K562 (cell line): ENCODE results near the gene C2CD2. TPM values are rescaled to one million over a fixed set of nuclear protein-coding genes. Genes with fewer than 3 reads are reported as not detected.

Source experiments
- ATAC-seq: fragments of 200-7000 bp; cut with Tn5 transposase; 3 replicates; pipeline ENCODE4 v1.9.1; 2020; ENCODE audit warnings: moderate library complexity
- BruUV-seq: library from RNA; stranded (reverse); fragments of 400-500 nt; replicated peaks from 2 replicates; lab custom pipeline; 2021; lab: Mats Ljungman, UMichigan
- CTCF ChIA-PET: fragments of 300-600 bp; formaldehyde crosslinking; extraction: SDS; loops from one replicate; lab custom pipeline; 2021; ENCODE audit warnings: low intra/inter-chr PET ratio; lab: Yijun Ruan, JAX
- POLR2A ChIA-PET: fragments of 300-600, 350-650 bp; sonication (Branson Sonifier 250); formaldehyde crosslinking; extraction: SDS; loops from one replicate; lab custom pipeline; 2021; ENCODE audit warnings: antibody characterized with exemption, inconsistent platforms; lab: Yijun Ruan, JAX
- DNase-seq, 4 experiments: peaks; one replicate each; pipeline versions ENCODE4 v3.0.0 to v3.0.0-alpha.2; 2011 to 2018; ENCODE audit warnings: low spot score in 3 of 4, mixed read lengths in 3 of 4; ENCODE audit errors: extremely low read depth in 1 of 4
- FAIRE-seq: peaks from 2 replicates; lab custom pipeline; 2011; peaks lifted over from hg19 to GRCh38; lab: Jason Lieb, UNC
- H2AFZ ChIP-seq: 2 replicates; pipeline ENCODE4 v1.6.0; 2011; ENCODE audit warnings: low read depth, low read length, control low read depth, inconsistent platforms
- H3K27ac ChIP-seq: fragments of 200-600 bp; 3 replicates; pipeline ENCODE4 v1.8.0; 2011; ENCODE audit warnings: low read depth, mild to moderate bottlenecking, control low read depth, inconsistent platforms, low read length, moderate library complexity, mixed read lengths; ENCODE audit errors: extremely low read depth
- H3K27me3 ChIP-seq, 2 experiments: fragments of 300-600 bp in 1 of 2; 2 replicates in 1 of 2; 3 replicates in 1 of 2; pipeline versions ENCODE4 v1.6.0 to v1.8.0; 2011; ENCODE audit warnings: inconsistent platforms in 2 of 2, low read length in 2 of 2, mild to moderate bottlenecking in 1 of 2, mixed read lengths in 1 of 2, moderate library complexity in 1 of 2; ENCODE audit not compliant: control insufficient read depth in 2 of 2, insufficient read depth in 2 of 2
- H3K36me3 ChIP-seq: fragments of 300-600 bp; 3 replicates; pipeline ENCODE4 v1.8.0; 2011; ENCODE audit warnings: mild to moderate bottlenecking, low read length, inconsistent platforms; ENCODE audit not compliant: control insufficient read depth, insufficient read depth
- H3K4me1 ChIP-seq, 2 experiments: fragments of 200-600 bp in 1 of 2; replicated peaks in 1 of 2; 2 replicates in 1 of 2; 3 replicates in 1 of 2; pipeline versions ENCODE4 v1.5.1 to v1.8.0; 2011; ENCODE audit warnings: inconsistent platforms in 2 of 2, low read length in 2 of 2, mild to moderate bottlenecking in 1 of 2, mixed read lengths in 1 of 2, moderate library complexity in 1 of 2; ENCODE audit not compliant: control insufficient read depth in 2 of 2, insufficient read depth in 2 of 2
- H3K4me2 ChIP-seq: 2 replicates; pipeline ENCODE4 v1.6.1; 2011; ENCODE audit warnings: low read length, control low read depth, inconsistent platforms, mixed read lengths; ENCODE audit not compliant: insufficient read depth
- H3K4me3 ChIP-seq: fragments of 200-600 bp; sonication (generic), shearing (Covaris generic); 2 replicates; pipeline ENCODE4 v1.5.1; 2016; ENCODE audit warnings: control low read depth, inconsistent platforms
- H3K79me2 ChIP-seq: fragments of 200-600 bp; 3 replicates; pipeline ENCODE4 v1.8.0; 2011; ENCODE audit warnings: low read length, inconsistent platforms; ENCODE audit not compliant: control insufficient read depth, insufficient read depth
- H3K9ac ChIP-seq, 2 experiments: 2 replicates each; pipeline versions ENCODE4 v1.6.0 to v1.6.1; 2011; ENCODE audit warnings: low read depth in 2 of 2, low read length in 2 of 2, control low read depth in 1 of 2, inconsistent platforms in 1 of 2, mild to moderate bottlenecking in 1 of 2, mixed read lengths in 1 of 2; ENCODE audit not compliant: insufficient read depth in 1 of 2
- H3K9me1 ChIP-seq: one replicate; pipeline ENCODE4 v1.6.0; 2011; ENCODE audit warnings: inconsistent platforms, mild to moderate bottlenecking, low read length, moderate library complexity; ENCODE audit not compliant: control insufficient read depth, insufficient read depth
- H3K9me3 ChIP-seq: replicated peaks from 2 replicates; pipeline ENCODE4 v1.5.1; 2011; ENCODE audit warnings: low read depth, low read length, inconsistent platforms; ENCODE audit not compliant: control insufficient read depth, insufficient read depth
- H4K20me1 ChIP-seq: replicated peaks from 2 replicates; pipeline ENCODE4 v1.6.1; 2011; ENCODE audit warnings: low read length, inconsistent platforms, mixed read lengths; ENCODE audit not compliant: control insufficient read depth, insufficient read depth
- CBX8 ChIP-seq: fragments of 200-600 bp; sonication (generic); IDR thresholded peaks from 2 replicates; pipeline ENCODE4 v1.6.1; 2012; ENCODE audit warnings: borderline replicate concordance, mixed run types, low read depth, mild to moderate bottlenecking, moderate library complexity, mixed read lengths, low read length, control low read depth, inconsistent platforms; ENCODE audit not compliant: poor library complexity, severe bottlenecking; ENCODE audit errors: extremely low read depth
- FOXJ2 ChIP-seq: fragments of 200-800 bp; sonication (Bioruptor generic); IDR thresholded peaks from 2 replicates; pipeline ENCODE4 v1.6.1; 2016; ENCODE audit warnings: missing genetic modification characterization, missing compliant biosample characterization
- GMEB1 ChIP-seq: fragments of 250-450 bp; sonication (Bioruptor Pico); IDR thresholded peaks from 2 replicates; pipeline ENCODE4 v1.4.0; 2020; ENCODE audit warnings: mild to moderate bottlenecking
- KLF16 ChIP-seq: IDR thresholded peaks from 2 replicates; pipeline ENCODE4 v1.6.1; 2016; ENCODE audit warnings: antibody characterized with exemption
- NR3C1 ChIP-seq: sonication (generic); formaldehyde crosslinking; IDR thresholded peaks from 2 replicates; pipeline ENCODE4 v1.8.1; 2022; ENCODE audit warnings: missing genetic modification reagents
- NRF1 ChIP-seq, 2 experiments: fragments of 450-650 bp; IDR thresholded peaks in 1 of 2; conservative IDR thresholded peaks in 1 of 2; 2 replicates each; pipeline ENCODE4 v1.6.1; 2014; ENCODE audit warnings: mild to moderate bottlenecking in 2 of 2
- PHF20 ChIP-seq: fragments of 450-650 bp; IDR thresholded peaks from 2 replicates; pipeline ENCODE4 v1.6.1; 2018; ENCODE audit not compliant: partially characterized antibody
- PRMT5 ChIP-seq: sonication (generic); formaldehyde crosslinking; IDR thresholded peaks from 2 replicates; pipeline ENCODE4 v1.5.0; 2020; ENCODE audit warnings: missing genetic modification reagents
- SIRT6 ChIP-seq: IDR thresholded peaks from one replicate; pipeline ENCODE4 v1.6.1; 2012; ENCODE audit warnings: low read depth, mild to moderate bottlenecking, control low read depth, inconsistent platforms, low read length, moderate library complexity
- SIX5 ChIP-seq, 2 experiments: IDR thresholded peaks; 2 replicates each; pipeline ENCODE4 v1.6.1; 2011; ENCODE audit warnings: low read length in 2 of 2, borderline replicate concordance in 1 of 2, low read depth in 1 of 2, mild to moderate bottlenecking in 1 of 2, moderate library complexity in 1 of 2; ENCODE audit not compliant: insufficient read depth in 1 of 2
- SMARCE1 ChIP-seq: fragments of 450-650 bp; IDR thresholded peaks from 2 replicates; pipeline ENCODE4 v1.7.1; 2016; ENCODE audit warnings: mild to moderate bottlenecking
- TCF7L2 ChIP-seq: fragments of 150-350 bp; IDR thresholded peaks from 2 replicates; pipeline ENCODE4 v1.6.1; 2016; ENCODE audit warnings: low read depth, mild to moderate bottlenecking, low read length, moderate library complexity
- ZBTB7A ChIP-seq: IDR thresholded peaks from 2 replicates; pipeline ENCODE4 v1.6.1; 2011; ENCODE audit warnings: low read depth, mild to moderate bottlenecking, low read length, moderate library complexity, borderline replicate concordance; ENCODE audit not compliant: control insufficient read depth
- ZNF184 ChIP-seq: sonication (generic); formaldehyde crosslinking; IDR thresholded peaks from 2 replicates; pipeline ENCODE4 v1.5.0; 2020; ENCODE audit warnings: missing genetic modification reagents
- ZNF239 ChIP-seq: fragments of 250-450 bp; sonication (Bioruptor Pico); IDR thresholded peaks from 2 replicates; pipeline ENCODE4 v1.4.0; 2020; ENCODE audit warnings: mild to moderate bottlenecking
- ZNF592 ChIP-seq: fragments of 450-650 bp; IDR thresholded peaks from 2 replicates; pipeline ENCODE4 v1.6.1; 2017; ENCODE audit warnings: antibody characterized with exemption, mild to moderate bottlenecking
- ZNF644 ChIP-seq: fragments of 200-800 bp; sonication (Bioruptor generic); IDR thresholded peaks from 2 replicates; pipeline ENCODE4 v1.6.1; 2016; ENCODE audit warnings: low read depth, missing genetic modification characterization, missing compliant biosample characterization
- WGBS: fragments of 100-300 bp; shearing (Covaris generic); methylation state at CpG from one replicate; pipeline ENCODE4 v1.1.6; 2016; ENCODE audit warnings: low coverage, mixed read lengths; ENCODE audit not compliant: insufficient coverage; ENCODE audit errors: missing lambda C conversion rate; 5-methylcytosine and 5-hydroxymethylcytosine counted together
- in situ Hi-C: fragments of 300-500 bp; cut with MboI; formaldehyde crosslinking; loops from 4 replicates; pipeline ENCODE4 v1.15.0; 2018; ENCODE audit warnings: inconsistent platforms, mixed read lengths
- intact Hi-C: fragments of 100-400 bp; cut with micrococcal nuclease; formaldehyde crosslinking; loops from 2 replicates; pipeline ENCODE4 v1.14.2; 2022
- polyA plus RNA-seq, 8 experiments: library from polyadenylated mRNA; depleted of rRNA in 4 of 8; stranded (reverse) in 5 of 8; unstranded in 3 of 8; fragments of >200 nt; fragmentation: Nextera tagmentation in 2 of 8; fragmentation: Illumina TruSeq in 1 of 8; extraction: Ambion mirVana in 2 of 8; extraction: Trizol in 1 of 8; gene quantifications; 2 replicates each; pipeline versions ENCODE4 v1.2.1 to v1.2.3, GENCODE V29; 2011 to 2014; ENCODE audit warnings: inconsistent platforms in 1 of 8, missing spikeins in 1 of 8
- total RNA-seq, 7 experiments: library from RNA; depleted of rRNA in 6 of 7; stranded (reverse); fragments of >200 nt in 6 of 7; fragmentation: Illumina TruSeq in 2 of 7; extraction: Trizol in 2 of 7; gene quantifications; 2 replicates each; pipeline versions ENCODE4 v1.2.1 to v1.2.3, GENCODE V29; 2011 to 2021; ENCODE audit warnings: low replicate concordance in 1 of 7

C2CD2 gene
- total and polyA plus RNA-seq, 9 of the 15 experiments (the other 6 are each of a cell fraction or from before 2014, with no cell fraction given): 1.3 to 21.6 (median 12.1) TPM

GRCh38 chr21:41976611-41977010 is 22.8 kb upstream of the C2CD2 start:
- Histone ChIP-seq H3K27ac (no peak overlapping the region), H3K4me2 (no peak overlapping the region), H3K4me3 (no peak overlapping the region), H2AFZ (no peak overlapping the region), H3K27me3 (peaks cover 25 to 50% of the 10 kb centered on the region in 2 experiments), H3K9me1 (no peaks in the 10 kb centered on the region), H4K20me1 (no peaks in the 10 kb centered on the region), H3K36me3 (no peaks in the 10 kb centered on the region), H3K79me2 (no peaks in the 10 kb centered on the region), H3K9me3 (peaks cover 4% of the 10 kb centered on the region; the same call in 1 of the 2 replicates), H3K9ac (no peak overlapping the region), H3K4me1 (peaks cover 0 to 4% of the 10 kb centered on the region in 2 experiments; a peak in 2 of 5 replicates)
- in situ Hi-C loops (no loop called here), intact Hi-C loops (no loop called here)
- WGBS: 25% methylated on average over 8 of the region's 8 CpGs
- FAIRE-seq (no peak), DNase-seq (no peak), ATAC-seq (no peak)
- POLR2A ChIA-PET: interaction anchor here (1.0 kb wide), 1 partner anchor 13 kb away, joined by 6 read pairs; no protein-coding TSS in a partner anchor
- no TSS peak for BruUV-seq
- no peak for TF ChIP-seq ZNF592
- TF ChIP-seq FOXJ2: no peak
- TF ChIP-seq ZNF239 (CRISPR knock-in tag): no peak
- TF ChIP-seq PHF20: no peak
- no peak for TF ChIP-seq ZNF644 (tag)
- no peak for TF ChIP-seq SIX5 (IDR thresholded peaks at IDR 0.05; ENCODE audit: borderline replicate concordance in 1 of 2, insufficient read depth in 1 of 2, low read depth in 1 of 2, low read length in 2 of 2)
- TF ChIP-seq ZBTB7A: no peak
- TF ChIP-seq CBX8: no peak
- TF ChIP-seq SMARCE1: no peak
- TF ChIP-seq NRF1 (conservative IDR thresholded peaks at IDR 0.05 in 1 of 2, IDR thresholded peaks at IDR 0.05 in 1 of 2): no peak
- no peak for TF ChIP-seq NR3C1
- no peak for TF ChIP-seq PRMT5
- TF ChIP-seq GMEB1 (CRISPR knock-in tag): no peak
- no peak for TF ChIP-seq TCF7L2
- no peak for TF ChIP-seq SIRT6
- TF ChIP-seq KLF16: no peak
- TF ChIP-seq ZNF184 (CRISPR knock-in tag): no peak
- CTCF ChIA-PET: no interaction called here
